HEK293 (cell line): ENCODE results near the gene PDF.

Experiments
- IKZF3 ChIP-seq: fragments of 450-650 bp; IDR thresholded peaks from 2 replicates; pipeline ENCODE4 v1.5.0; 2018; ENCODE audit warnings: missing biosample characterization, mild to moderate bottlenecking, missing genetic modification characterization, moderate library complexity
- KLF7 ChIP-seq: fragments of 450-650 bp; formaldehyde crosslinking; IDR thresholded peaks from 2 replicates; pipeline ENCODE4 v1.5.1; 2016; ENCODE audit warnings: missing biosample characterization, missing genetic modification characterization, borderline replicate concordance
- SALL2 ChIP-seq: fragments of 450-650 bp; formaldehyde crosslinking; IDR thresholded peaks from 2 replicates; pipeline ENCODE4 v1.5.0; 2017; ENCODE audit warnings: missing biosample characterization, mild to moderate bottlenecking, missing genetic modification characterization, borderline replicate concordance
- SCRT2 ChIP-seq: fragments of 450-650 bp; formaldehyde crosslinking; IDR thresholded peaks from 2 replicates; pipeline ENCODE4 v1.5.1; 2016; ENCODE audit warnings: missing biosample characterization, missing genetic modification characterization
- SP3 ChIP-seq: fragments of 450-650 bp; formaldehyde crosslinking; IDR thresholded peaks from 2 replicates; pipeline ENCODE4 v1.5.1; 2016; ENCODE audit warnings: missing biosample characterization, missing genetic modification characterization
- WT1 ChIP-seq: fragments of 450-650 bp; formaldehyde crosslinking; IDR thresholded peaks from 2 replicates; pipeline ENCODE4 v1.5.1; 2016; ENCODE audit warnings: missing biosample characterization, missing genetic modification characterization
- ZNF140 ChIP-seq: fragments of 450-650 bp; formaldehyde crosslinking; IDR thresholded peaks from 2 replicates; pipeline ENCODE4 v1.5.1; 2016; ENCODE audit warnings: missing biosample characterization, missing genetic modification characterization
- ZNF292 ChIP-seq: fragments of 450-650 bp; formaldehyde crosslinking; IDR thresholded peaks from 2 replicates; pipeline ENCODE4 v1.5.1; 2016; ENCODE audit warnings: low read depth, missing biosample characterization, missing genetic modification characterization, borderline replicate concordance
- ZNF311 ChIP-seq: fragments of 450-650 bp; formaldehyde crosslinking; IDR thresholded peaks from 2 replicates; pipeline ENCODE4 v1.5.1; 2017; ENCODE audit warnings: missing biosample characterization, missing genetic modification characterization, borderline replicate concordance
- ZNF394 ChIP-seq: fragments of 450-650 bp; formaldehyde crosslinking; IDR thresholded peaks from 2 replicates; pipeline ENCODE4 v1.5.1; 2016; ENCODE audit warnings: missing biosample characterization, missing genetic modification characterization, mild to moderate bottlenecking, moderate library complexity, borderline replicate concordance
- ZNF433 ChIP-seq: fragments of 450-650 bp; formaldehyde crosslinking; IDR thresholded peaks from 2 replicates; pipeline ENCODE4 v1.5.1; 2016; ENCODE audit warnings: missing biosample characterization, missing genetic modification characterization, low read depth
- ZNF473 ChIP-seq: fragments of 450-650 bp; formaldehyde crosslinking; IDR thresholded peaks from 2 replicates; pipeline ENCODE4 v1.5.1; 2017; ENCODE audit warnings: missing biosample characterization, missing genetic modification characterization
- ZNF48 ChIP-seq: fragments of 450-650 bp; formaldehyde crosslinking; IDR thresholded peaks from 2 replicates; pipeline ENCODE4 v1.5.1; 2016; ENCODE audit warnings: missing biosample characterization, missing genetic modification characterization
- ZNF501 ChIP-seq: fragments of 450-650 bp; formaldehyde crosslinking; IDR thresholded peaks from 2 replicates; pipeline ENCODE4 v1.5.1; 2016; ENCODE audit warnings: missing biosample characterization, missing genetic modification characterization
- ZNF629 ChIP-seq: fragments of 450-650 bp; formaldehyde crosslinking; IDR thresholded peaks from 2 replicates; pipeline ENCODE4 v1.5.1; 2017; ENCODE audit warnings: missing biosample characterization, missing genetic modification characterization
- ZNF777 ChIP-seq: fragments of 450-650 bp; formaldehyde crosslinking; IDR thresholded peaks from 2 replicates; pipeline ENCODE4 v1.5.1; 2017; ENCODE audit warnings: missing biosample characterization, missing genetic modification characterization, borderline replicate concordance
- ZNF791 ChIP-seq: fragments of 450-650 bp; formaldehyde crosslinking; IDR thresholded peaks from 2 replicates; pipeline ENCODE4 v1.5.1; 2016; ENCODE audit warnings: missing biosample characterization, missing genetic modification characterization
- ZSCAN16 ChIP-seq: fragments of 450-650 bp; formaldehyde crosslinking; IDR thresholded peaks from 2 replicates; pipeline ENCODE4 v1.5.1; 2016; ENCODE audit warnings: missing biosample characterization, missing genetic modification characterization
- TF ChIP-seq, protein P1 (sequence below): fragments of 450-650 bp; formaldehyde crosslinking; IDR thresholded peaks from 2 replicates; pipeline ENCODE4 v1.5.1; 2016; ENCODE audit warnings: missing biosample characterization, missing genetic modification characterization
- TF ChIP-seq, protein P2 (sequence below): fragments of 450-650 bp; formaldehyde crosslinking; IDR thresholded peaks from 2 replicates; pipeline ENCODE4 v1.5.1; 2016; ENCODE audit warnings: missing biosample characterization, missing genetic modification characterization, borderline replicate concordance
- TF ChIP-seq, protein P3 (sequence below): fragments of 450-650 bp; formaldehyde crosslinking; IDR thresholded peaks from 2 replicates; pipeline ENCODE4 v1.5.1; 2016; ENCODE audit warnings: missing biosample characterization, missing genetic modification characterization
- TF ChIP-seq, protein P4 (sequence below): fragments of 450-650 bp; formaldehyde crosslinking; IDR thresholded peaks from 2 replicates; pipeline ENCODE4 v1.5.1; 2016; ENCODE audit warnings: missing biosample characterization, missing genetic modification characterization, low read depth
- TF ChIP-seq, protein P5 (sequence below): fragments of 450-650 bp; formaldehyde crosslinking; IDR thresholded peaks from 2 replicates; pipeline ENCODE4; 2016; ENCODE audit warnings: missing biosample characterization, missing genetic modification characterization
- TF ChIP-seq, protein P6 (sequence below): fragments of 450-650 bp; formaldehyde crosslinking; IDR thresholded peaks from 2 replicates; pipeline ENCODE4 v1.5.1; 2016; ENCODE audit warnings: missing biosample characterization, missing genetic modification characterization
- TF ChIP-seq, protein P7 (sequence below): fragments of 450-650 bp; formaldehyde crosslinking; IDR thresholded peaks from 2 replicates; pipeline ENCODE4 v1.5.1; 2016; ENCODE audit warnings: missing biosample characterization, missing genetic modification characterization

PDF gene

DNA sequence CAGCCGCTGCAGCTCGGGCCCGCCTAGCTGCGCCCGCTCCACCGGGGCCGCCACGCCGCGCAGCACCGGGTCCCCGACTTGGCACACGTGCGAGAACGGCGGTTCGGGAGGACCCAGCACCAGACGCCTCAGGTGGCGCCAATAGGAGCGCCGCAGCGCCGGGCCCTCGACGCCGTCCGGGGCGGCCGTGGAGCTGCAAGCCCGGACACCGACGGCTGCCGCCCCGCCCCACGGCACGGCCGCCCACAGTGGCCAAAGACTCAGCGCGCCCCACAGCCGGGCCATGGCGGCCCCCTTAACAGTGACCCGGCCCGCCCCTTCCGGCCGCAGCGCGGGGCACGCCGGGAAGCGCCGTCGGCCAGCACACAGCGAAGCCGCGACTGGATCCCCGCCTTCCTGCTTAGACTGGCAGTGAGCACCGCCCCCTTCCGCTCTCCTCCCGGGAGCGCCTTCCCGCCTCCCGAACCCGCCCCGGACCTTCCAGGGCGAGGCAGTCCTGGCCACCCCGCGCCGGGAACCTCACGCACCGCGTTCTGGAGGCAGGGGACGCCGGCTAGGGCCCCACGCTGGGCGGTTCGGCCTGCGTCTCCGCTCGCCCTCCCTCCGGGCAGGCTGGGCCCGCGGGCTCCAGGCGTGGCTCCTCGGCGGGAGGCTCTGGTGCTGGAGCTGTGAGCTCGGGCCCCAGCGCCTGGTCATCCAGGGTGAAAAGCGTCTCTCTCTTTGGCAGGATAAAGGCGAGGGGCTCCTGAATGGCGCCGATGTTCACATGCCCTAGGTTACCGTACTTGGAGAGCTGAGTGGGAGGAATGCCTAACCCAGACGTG is at the start of gene PDF (continued):
- TF ChIP-seq, protein P1, sequence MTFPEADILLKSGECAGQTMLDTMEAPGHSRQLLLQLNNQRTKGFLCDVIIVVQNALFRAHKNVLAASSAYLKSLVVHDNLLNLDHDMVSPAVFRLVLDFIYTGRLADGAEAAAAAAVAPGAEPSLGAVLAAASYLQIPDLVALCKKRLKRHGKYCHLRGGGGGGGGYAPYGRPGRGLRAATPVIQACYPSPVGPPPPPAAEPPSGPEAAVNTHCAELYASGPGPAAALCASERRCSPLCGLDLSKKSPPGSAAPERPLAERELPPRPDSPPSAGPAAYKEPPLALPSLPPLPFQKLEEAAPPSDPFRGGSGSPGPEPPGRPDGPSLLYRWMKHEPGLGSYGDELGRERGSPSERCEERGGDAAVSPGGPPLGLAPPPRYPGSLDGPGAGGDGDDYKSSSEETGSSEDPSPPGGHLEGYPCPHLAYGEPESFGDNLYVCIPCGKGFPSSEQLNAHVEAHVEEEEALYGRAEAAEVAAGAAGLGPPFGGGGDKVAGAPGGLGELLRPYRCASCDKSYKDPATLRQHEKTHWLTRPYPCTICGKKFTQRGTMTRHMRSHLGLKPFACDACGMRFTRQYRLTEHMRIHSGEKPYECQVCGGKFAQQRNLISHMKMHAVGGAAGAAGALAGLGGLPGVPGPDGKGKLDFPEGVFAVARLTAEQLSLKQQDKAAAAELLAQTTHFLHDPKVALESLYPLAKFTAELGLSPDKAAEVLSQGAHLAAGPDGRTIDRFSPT (tag by site-specific recombination) = no peak
- TF ChIP-seq ZNF394 (tag by site-specific recombination) = 0 out of 2 replicates have a peak, but pooled peaks have one; percentile 32
- peak; percentile 99 for TF ChIP-seq IKZF3
- TF ChIP-seq, protein P2, sequence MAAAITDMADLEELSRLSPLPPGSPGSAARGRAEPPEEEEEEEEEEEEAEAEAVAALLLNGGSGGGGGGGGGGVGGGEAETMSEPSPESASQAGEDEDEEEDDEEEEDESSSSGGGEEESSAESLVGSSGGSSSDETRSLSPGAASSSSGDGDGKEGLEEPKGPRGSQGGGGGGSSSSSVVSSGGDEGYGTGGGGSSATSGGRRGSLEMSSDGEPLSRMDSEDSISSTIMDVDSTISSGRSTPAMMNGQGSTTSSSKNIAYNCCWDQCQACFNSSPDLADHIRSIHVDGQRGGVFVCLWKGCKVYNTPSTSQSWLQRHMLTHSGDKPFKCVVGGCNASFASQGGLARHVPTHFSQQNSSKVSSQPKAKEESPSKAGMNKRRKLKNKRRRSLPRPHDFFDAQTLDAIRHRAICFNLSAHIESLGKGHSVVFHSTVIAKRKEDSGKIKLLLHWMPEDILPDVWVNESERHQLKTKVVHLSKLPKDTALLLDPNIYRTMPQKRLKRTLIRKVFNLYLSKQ (tag by site-specific recombination) = no peak
- no peak for TF ChIP-seq ZSCAN16 (tag by site-specific recombination)
- TF ChIP-seq, protein P3, sequence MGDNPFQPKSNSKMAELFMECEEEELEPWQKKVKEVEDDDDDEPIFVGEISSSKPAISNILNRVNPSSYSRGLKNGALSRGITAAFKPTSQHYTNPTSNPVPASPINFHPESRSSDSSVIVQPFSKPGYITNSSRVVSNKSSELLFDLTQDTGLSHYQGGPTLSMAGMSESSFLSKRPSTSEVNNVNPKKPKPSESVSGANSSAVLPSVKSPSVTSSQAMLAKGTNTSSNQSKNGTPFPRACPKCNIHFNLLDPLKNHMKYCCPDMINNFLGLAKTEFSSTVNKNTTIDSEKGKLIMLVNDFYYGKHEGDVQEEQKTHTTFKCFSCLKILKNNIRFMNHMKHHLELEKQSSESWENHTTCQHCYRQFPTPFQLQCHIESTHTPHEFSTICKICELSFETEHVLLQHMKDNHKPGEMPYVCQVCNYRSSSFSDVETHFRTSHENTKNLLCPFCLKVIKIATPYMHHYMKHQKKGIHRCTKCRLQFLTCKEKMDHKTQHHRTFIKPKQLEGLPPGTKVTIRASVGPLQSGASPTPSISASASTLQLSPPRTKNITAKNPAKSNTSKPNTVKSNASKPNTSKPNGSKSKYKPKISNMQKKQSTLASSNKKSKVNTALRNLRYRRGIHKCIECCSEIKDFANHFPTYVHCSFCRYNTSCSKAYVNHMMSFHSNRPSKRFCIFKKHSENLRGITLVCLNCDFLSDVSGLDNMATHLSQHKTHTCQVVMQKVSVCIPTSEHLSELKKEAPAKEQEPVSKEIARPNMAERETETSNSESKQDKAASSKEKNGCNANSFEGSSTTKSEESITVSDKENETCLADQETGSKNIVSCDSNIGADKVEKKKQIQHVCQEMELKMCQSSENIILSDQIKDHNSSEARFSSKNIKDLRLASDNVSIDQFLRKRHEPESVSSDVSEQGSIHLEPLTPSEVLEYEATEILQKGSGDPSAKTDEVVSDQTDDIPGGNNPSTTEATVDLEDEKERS (tag by site-specific recombination) = no peak
- no peak for TF ChIP-seq ZNF791
- TF ChIP-seq, protein P4, sequence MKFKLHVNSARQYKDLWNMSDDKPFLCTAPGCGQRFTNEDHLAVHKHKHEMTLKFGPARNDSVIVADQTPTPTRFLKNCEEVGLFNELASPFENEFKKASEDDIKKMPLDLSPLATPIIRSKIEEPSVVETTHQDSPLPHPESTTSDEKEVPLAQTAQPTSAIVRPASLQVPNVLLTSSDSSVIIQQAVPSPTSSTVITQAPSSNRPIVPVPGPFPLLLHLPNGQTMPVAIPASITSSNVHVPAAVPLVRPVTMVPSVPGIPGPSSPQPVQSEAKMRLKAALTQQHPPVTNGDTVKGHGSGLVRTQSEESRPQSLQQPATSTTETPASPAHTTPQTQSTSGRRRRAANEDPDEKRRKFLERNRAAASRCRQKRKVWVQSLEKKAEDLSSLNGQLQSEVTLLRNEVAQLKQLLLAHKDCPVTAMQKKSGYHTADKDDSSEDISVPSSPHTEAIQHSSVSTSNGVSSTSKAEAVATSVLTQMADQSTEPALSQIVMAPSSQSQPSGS (tag by site-specific recombination) = no peak
- no peak for TF ChIP-seq ZNF473
- TF ChIP-seq ZNF629 (tag by site-specific recombination) = 0 out of 2 replicates have a peak, but pooled peaks have one; percentile 13
- no peak for TF ChIP-seq WT1 (tag by site-specific recombination)
- TF ChIP-seq ZNF292 (tag by site-specific recombination) = no peak
- TF ChIP-seq, protein P5, sequence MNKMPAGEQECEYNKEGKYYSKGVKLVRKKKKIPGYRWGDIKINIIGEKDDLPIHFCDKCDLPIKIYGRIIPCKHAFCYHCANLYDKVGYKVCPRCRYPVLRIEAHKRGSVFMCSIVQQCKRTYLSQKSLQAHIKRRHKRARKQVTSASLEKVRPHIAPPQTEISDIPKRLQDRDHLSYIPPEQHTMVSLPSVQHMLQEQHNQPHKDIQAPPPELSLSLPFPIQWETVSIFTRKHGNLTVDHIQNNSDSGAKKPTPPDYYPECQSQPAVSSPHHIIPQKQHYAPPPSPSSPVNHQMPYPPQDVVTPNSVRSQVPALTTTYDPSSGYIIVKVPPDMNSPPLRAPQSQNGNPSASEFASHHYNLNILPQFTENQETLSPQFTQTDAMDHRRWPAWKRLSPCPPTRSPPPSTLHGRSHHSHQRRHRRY (tag by site-specific recombination) = no peak
- no peak for TF ChIP-seq SALL2 (tag by site-specific recombination)
- TF ChIP-seq SCRT2 (tag by site-specific recombination) = no peak
- no peak for TF ChIP-seq ZNF501 (tag by site-specific recombination)
- no peak for TF ChIP-seq ZNF48
- TF ChIP-seq, protein P6, sequence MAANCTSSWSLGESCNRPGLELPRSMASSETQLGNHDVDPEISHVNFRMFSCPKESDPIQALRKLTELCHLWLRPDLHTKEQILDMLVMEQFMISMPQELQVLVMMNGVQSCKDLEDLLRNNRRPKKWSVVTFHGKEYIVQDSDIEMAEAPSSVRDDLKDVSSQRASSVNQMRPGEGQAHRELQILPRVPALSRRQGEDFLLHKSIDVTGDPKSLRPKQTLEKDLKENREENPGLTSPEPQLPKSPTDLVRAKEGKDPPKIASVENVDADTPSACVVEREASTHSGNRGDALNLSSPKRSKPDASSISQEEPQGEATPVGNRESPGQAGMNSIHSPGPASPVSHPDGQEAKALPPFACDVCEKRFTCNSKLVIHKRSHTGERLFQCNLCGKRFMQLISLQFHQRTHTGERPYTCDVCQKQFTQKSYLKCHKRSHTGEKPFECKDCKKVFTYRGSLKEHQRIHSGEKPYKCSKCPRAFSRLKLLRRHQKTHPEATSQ = no peak
- TF ChIP-seq, protein P7, sequence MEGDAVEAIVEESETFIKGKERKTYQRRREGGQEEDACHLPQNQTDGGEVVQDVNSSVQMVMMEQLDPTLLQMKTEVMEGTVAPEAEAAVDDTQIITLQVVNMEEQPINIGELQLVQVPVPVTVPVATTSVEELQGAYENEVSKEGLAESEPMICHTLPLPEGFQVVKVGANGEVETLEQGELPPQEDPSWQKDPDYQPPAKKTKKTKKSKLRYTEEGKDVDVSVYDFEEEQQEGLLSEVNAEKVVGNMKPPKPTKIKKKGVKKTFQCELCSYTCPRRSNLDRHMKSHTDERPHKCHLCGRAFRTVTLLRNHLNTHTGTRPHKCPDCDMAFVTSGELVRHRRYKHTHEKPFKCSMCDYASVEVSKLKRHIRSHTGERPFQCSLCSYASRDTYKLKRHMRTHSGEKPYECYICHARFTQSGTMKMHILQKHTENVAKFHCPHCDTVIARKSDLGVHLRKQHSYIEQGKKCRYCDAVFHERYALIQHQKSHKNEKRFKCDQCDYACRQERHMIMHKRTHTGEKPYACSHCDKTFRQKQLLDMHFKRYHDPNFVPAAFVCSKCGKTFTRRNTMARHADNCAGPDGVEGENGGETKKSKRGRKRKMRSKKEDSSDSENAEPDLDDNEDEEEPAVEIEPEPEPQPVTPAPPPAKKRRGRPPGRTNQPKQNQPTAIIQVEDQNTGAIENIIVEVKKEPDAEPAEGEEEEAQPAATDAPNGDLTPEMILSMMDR = peak; percentile 82
- no peak; the same call in 1 of the 2 replicates for TF ChIP-seq KLF7 (tag by site-specific recombination)
- TF ChIP-seq ZNF311 (tag by site-specific recombination) = no peak
- TF ChIP-seq ZNF140 = no peak
- TF ChIP-seq ZNF433 (tag by site-specific recombination) = no peak
- TF ChIP-seq SP3 (tag by site-specific recombination) = peak; percentile 92
- no peak for TF ChIP-seq ZNF777
